ENCODE results near the gene SECISBP2L. TPM values are rescaled to one million over a fixed set of nuclear protein-coding genes. Genes with fewer than 3 reads are reported as not detected.

The SECISBP2L gene
- 18.5 and 20.4 TPM in 2 replicates for total RNA-seq

GRCh38 chr15:49046220-49047102 is at the start of gene SECISBP2L:
SECISBP2L (minus strand) TSS chr15:49046446; CDS start chr15:49046299, 147 bp downstream.

GRCh38 chr15:48963524-48964113 is 82.6 kb downstream of the SECISBP2L start, which contains the start of gene SHC4:
SHC4 (minus strand) TSS chr15:48963919; CDS start chr15:48963015, 904 bp downstream.

Other genes starting within 250 kb of the SECISBP2L start
- 7.1 and 8.5 TPM in 2 replicates for gene CEP152, start 235.4 kb downstream of the SECISBP2L start, total RNA-seq
- 70.7 and 73.7 TPM in 2 replicates for gene EID1, start 168.3 kb downstream of the SECISBP2L start, total RNA-seq
- under 0.01 and 0.50 TPM in 2 replicates for gene SHC4, start 82.5 kb downstream of the SECISBP2L start, total RNA-seq
- 37.9 and 65.0 TPM in 2 replicates for gene COPS2, start 109.2 kb upstream of the SECISBP2L start, total RNA-seq
- 37.7 and 83.7 TPM in 2 replicates for gene GALK2, start 123.8 kb upstream of the SECISBP2L start, total RNA-seq

Measured in nasal cavity respiratory epithelium epithelial cell of viscerocranial mucosa (primary cell).